IMR-90 (cell line): ENCODE results near the gene UBN1. TPM values are rescaled to one million over a fixed set of nuclear protein-coding genes. Genes with fewer than 3 reads are reported as not detected.

Experiments used
- ATAC-seq: fragments of 200-7000 bp; cut with Tn5 transposase; 2 replicates; pipeline ENCODE4 v1.9.1; 2020; ENCODE audit warnings: low read depth, mild to moderate bottlenecking, moderate library complexity
- BruUV-seq: library from RNA; stranded (reverse); fragments of 400-500 nt; replicated peaks from 2 replicates; lab custom pipeline; 2021; lab: Mats Ljungman, UMichigan
- CTCF ChIA-PET: fragments of 300-600 bp; formaldehyde crosslinking; extraction: SDS; loops from one replicate; lab custom pipeline; 2021; ENCODE audit warnings: antibody characterized with exemption; lab: Yijun Ruan, JAX
- POLR2A ChIA-PET: fragments of 300-600 bp; sonication (Branson Sonifier 250); formaldehyde crosslinking; loops from one replicate; lab custom pipeline; 2022; ENCODE audit warnings: antibody characterized with exemption; ENCODE audit not compliant: unreplicated experiment; lab: Charles Lee
- DNase-seq: peaks from one replicate; pipeline ENCODE4 v3.0.0; 2013
- H2AFZ ChIP-seq: replicated peaks from 2 replicates; pipeline ENCODE3; 2013; ENCODE audit warnings: low read length, mild to moderate bottlenecking; ENCODE audit not compliant: poor library complexity
- H2AK5ac ChIP-seq: 2 replicates; pipeline ENCODE4 v1.6.1; 2013; ENCODE audit warnings: low read depth, low read length, inconsistent platforms
- H2AK9ac ChIP-seq: replicated peaks from 2 replicates; pipeline ENCODE3; 2013; ENCODE audit warnings: mild to moderate bottlenecking, low read depth, low read length, moderate library complexity; ENCODE audit not compliant: poor library complexity
- H2BK120ac ChIP-seq: 2 replicates; pipeline ENCODE4 v1.6.1; 2013; ENCODE audit warnings: low read depth, low read length, inconsistent platforms
- H2BK15ac ChIP-seq: 3 replicates; pipeline ENCODE4 v1.6.1; 2013; ENCODE audit warnings: low read depth, low read length, inconsistent platforms
- H2BK20ac ChIP-seq: 2 replicates; pipeline ENCODE4 v1.6.1; 2013; ENCODE audit warnings: low read depth, mild to moderate bottlenecking, inconsistent platforms, low read length, moderate library complexity
- H2BK5ac ChIP-seq: 2 replicates; pipeline ENCODE4 v1.6.1; 2013; ENCODE audit warnings: mild to moderate bottlenecking, low read depth, low read length, inconsistent platforms; ENCODE audit not compliant: poor library complexity, severe bottlenecking
- H3K14ac ChIP-seq: replicated peaks from 2 replicates; pipeline ENCODE4 v1.6.1; 2013; ENCODE audit warnings: low read depth, low read length, inconsistent platforms
- H3K18ac ChIP-seq: 2 replicates; pipeline ENCODE4 v1.6.1; 2013; ENCODE audit warnings: low read depth, low read length, control low read depth
- H3K23ac ChIP-seq: 2 replicates; pipeline ENCODE4 v1.6.1; 2013; ENCODE audit warnings: low read depth, low read length, inconsistent platforms
- H3K27ac ChIP-seq: 2 replicates; pipeline ENCODE4 v1.5.1; 2013; ENCODE audit warnings: mild to moderate bottlenecking, control low read depth, low read length; ENCODE audit not compliant: insufficient read depth
- H3K27me3 ChIP-seq: 2 replicates; pipeline ENCODE4 v1.6.1; 2013; ENCODE audit warnings: low read length; ENCODE audit not compliant: control insufficient read depth, insufficient read depth
- H3K36me3 ChIP-seq: 2 replicates; pipeline ENCODE4 v1.6.1; 2013; ENCODE audit warnings: low read length, mixed read lengths; ENCODE audit not compliant: control insufficient read depth, insufficient read depth
- H3K4ac ChIP-seq: 2 replicates; pipeline ENCODE4 v1.6.1; 2013; ENCODE audit warnings: low read depth, low read length, inconsistent platforms
- H3K4me1 ChIP-seq: 2 replicates; pipeline ENCODE4 v1.6.1; 2013; ENCODE audit warnings: low read length, mixed read lengths; ENCODE audit not compliant: control insufficient read depth, insufficient read depth
- H3K4me2 ChIP-seq: 2 replicates; pipeline ENCODE4 v1.6.1; 2013; ENCODE audit warnings: low read depth, mild to moderate bottlenecking, control low read depth, low read length, moderate library complexity
- H3K4me3 ChIP-seq: 2 replicates; pipeline ENCODE4 v1.5.1; 2013; ENCODE audit warnings: low read depth, mild to moderate bottlenecking, control low read depth, low read length, moderate library complexity; ENCODE audit not compliant: insufficient read depth
- H3K56ac ChIP-seq: 2 replicates; pipeline ENCODE4 v1.6.1; 2013; ENCODE audit warnings: low read length, inconsistent platforms; ENCODE audit not compliant: insufficient read depth; ENCODE audit errors: extremely low read depth
- H3K79me1 ChIP-seq, 2 experiments: 2 replicates each; pipeline ENCODE4 v1.6.1; 2013; ENCODE audit warnings: low read length in 2 of 2, inconsistent platforms in 1 of 2, low read depth in 1 of 2
- H3K9ac ChIP-seq: 2 replicates; pipeline ENCODE4 v1.6.1; 2013; ENCODE audit warnings: low read depth, low read length, control low read depth
- H3K9me1 ChIP-seq: 2 replicates; pipeline ENCODE4 v1.6.1; 2013; ENCODE audit warnings: low read length, inconsistent platforms; ENCODE audit not compliant: insufficient read depth
- H3K9me3 ChIP-seq: 2 replicates; pipeline ENCODE4 v1.6.1; 2013; ENCODE audit warnings: low read length; ENCODE audit not compliant: control insufficient read depth, insufficient read depth
- H4K20me1 ChIP-seq: 2 replicates; pipeline ENCODE4 v1.6.1; 2013; ENCODE audit warnings: low read length, inconsistent platforms; ENCODE audit not compliant: insufficient read depth
- H4K5ac ChIP-seq: 2 replicates; pipeline ENCODE4 v1.6.1; 2013; ENCODE audit warnings: mild to moderate bottlenecking, low read depth, low read length, control low read depth
- H4K8ac ChIP-seq, 2 experiments: 2 replicates each; pipeline ENCODE4 v1.6.1; 2013; ENCODE audit warnings: low read depth in 2 of 2, low read length in 2 of 2, control low read depth in 1 of 2, inconsistent platforms in 1 of 2
- H4K91ac ChIP-seq: 2 replicates; pipeline ENCODE4 v1.6.1; 2013; ENCODE audit warnings: low read depth, low read length, inconsistent platforms; ENCODE audit not compliant: insufficient read depth
- RAD21 ChIP-seq: IDR thresholded peaks from 2 replicates; pipeline ENCODE4 v1.6.1; 2012; ENCODE audit warnings: low read length, improper control_type of control experiment
- WGBS, 2 experiments: methylation state at CpG; one replicate each; pipeline versions ENCODE4 v1.1.5 to v1.1.7; 2013; ENCODE audit warnings: missing lambda C conversion rate in 2 of 2; ENCODE audit not compliant: insufficient read length in 1 of 2; ENCODE audit errors: extremely low coverage in 2 of 2; 5-methylcytosine and 5-hydroxymethylcytosine counted together
- dilution Hi-C: fragments of 300-500 bp; cut with HindIII; formaldehyde crosslinking; loops from one replicate; pipeline ENCODE4 v1.14.3; 2018; ENCODE audit warnings: low sequenced_read_pairs; ENCODE audit not compliant: unreplicated experiment
- in situ Hi-C: fragments of 300-500 bp; cut with MboI; formaldehyde crosslinking; loops from 3 replicates; pipeline ENCODE4 v1.14.3; 2019; ENCODE audit warnings: low sequenced_read_pairs, inconsistent platforms, mixed read lengths
- intact Hi-C: fragments of 100-400 bp; cut with micrococcal nuclease; formaldehyde crosslinking; loops from 2 replicates; pipeline ENCODE4 v1.10.0; 2022
- polyA plus RNA-seq, 3 experiments: library from polyadenylated mRNA; depleted of rRNA; stranded (reverse); fragments of >200 nt; gene quantifications; 2 replicates each; pipeline ENCODE4 v1.2.3, GENCODE V29; 2012; ENCODE audit warnings: low replicate concordance in 1 of 3
- total RNA-seq: library from RNA; depleted of rRNA; stranded (reverse); fragments of >200 nt; gene quantifications from 2 replicates; pipeline ENCODE4 v1.2.3, GENCODE V29; 2012

Gene UBN1
- total and polyA plus RNA-seq, 2 of the 4 experiments (the other 2 are of a cell fraction) = 5.7 to 16.3 TPM

- Histone ChIP-seq H2BK120ac (no peak overlapping the region), H4K8ac (no peak overlapping the region), H3K9me1 (no peaks in the 10 kb centered on the region), H2BK20ac (no peak overlapping the region), H3K9ac (no peak overlapping the region), H3K36me3 (no peaks in the 10 kb centered on the region), H3K18ac (no peak overlapping the region), H4K20me1 (0 out of 2 replicates have a peak, but pooled peaks cover 4% of the 10 kb centered on the region), H3K27ac (no peak overlapping the region), H3K79me1 (no peaks in the 10 kb centered on the region), H2BK15ac (no peak overlapping the region), H3K27me3 (peaks cover 9% of the 10 kb centered on the region), H3K4ac (no peak overlapping the region), H2AFZ (no peak overlapping the region), H4K91ac (no peak overlapping the region), H3K4me1 (peaks cover 14% of the 10 kb centered on the region), H2BK5ac (no peak overlapping the region), H3K23ac (no peak overlapping the region), H3K4me2 (no peak overlapping the region), H3K9me3 (no peaks in the 10 kb centered on the region), H2AK5ac (no peak overlapping the region), H3K4me3 (no peak overlapping the region), H2AK9ac (no peak overlapping the region), H3K14ac (no peak overlapping the region), H3K56ac (no peak overlapping the region), H4K5ac (no peak overlapping the region)
- ChIA-PET CTCF (no interaction called here), POLR2A (no interaction called here)
- ATAC-seq (no peak), DNase-seq (no peak)
- no TSS peak for BruUV-seq
- dilution Hi-C loops (no loop called here), intact Hi-C loops (no loop called here), in situ Hi-C loops (no loop called here)
- 85% methylated on average over 5 of the region's 13 CpGs; no CpG with 5 or more reads in 1 of the 2 experiments for WGBS, 2 experiments
- TF ChIP-seq RAD21 = no peak
Observed at GRCh38 chr16:4918781-4919251, 71.5 kb downstream of the UBN1 start.
